DND-41 (cell line): ENCODE results near the gene SEMA3B.
A peak's percentile ranks its signal among the peaks of the same experiment; 100 is the strongest.

Experiments
- ATAC-seq: fragments of 200-7000 bp; cut with Tn5 transposase; 3 replicates; pipeline ENCODE4 v1.9.1; 2021; ENCODE audit warnings: low read depth; ENCODE audit not compliant: insufficient read depth
- DNase-seq: peaks from one replicate; pipeline ENCODE4 v3.0.0-alpha.2; 2020
- H2AFZ ChIP-seq: 2 replicates; pipeline ENCODE4 v1.6.0; 2012; ENCODE audit warnings: low read depth, low read length
- H3K27ac ChIP-seq: 2 replicates; pipeline ENCODE4 v1.5.1; 2012; ENCODE audit warnings: low read length, inconsistent platforms
- H3K27me3 ChIP-seq: fragments of 200-600 bp; sonication (generic); 2 replicates; pipeline ENCODE4 v1.6.0; 2012; ENCODE audit warnings: low read length, mild to moderate bottlenecking, inconsistent platforms; ENCODE audit not compliant: insufficient read depth, poor library complexity
- H3K36me3 ChIP-seq: 2 replicates; pipeline ENCODE4 v1.5.1; 2012; ENCODE audit warnings: low read length, inconsistent platforms; ENCODE audit not compliant: insufficient read depth
- H3K4me1 ChIP-seq: 2 replicates; pipeline ENCODE4 v1.5.1; 2012; ENCODE audit warnings: mild to moderate bottlenecking, low read length; ENCODE audit not compliant: insufficient read depth
- H3K4me2 ChIP-seq: 2 replicates; pipeline ENCODE4 v1.6.0; 2012; ENCODE audit warnings: mild to moderate bottlenecking, moderate library complexity, low read length, inconsistent platforms; ENCODE audit not compliant: insufficient read depth
- H3K4me3 ChIP-seq, 2 experiments: fragments of 200-600 bp in 1 of 2; shearing (Covaris generic) in 1 of 2; 2 replicates each; pipeline ENCODE4 v1.5.1; 2012 to 2016; ENCODE audit warnings: inconsistent platforms in 2 of 2, low read length in 2 of 2, mild to moderate bottlenecking in 2 of 2, low read depth in 1 of 2, moderate library complexity in 1 of 2
- H3K79me2 ChIP-seq: 2 replicates; pipeline ENCODE4 v1.6.0; 2012; ENCODE audit warnings: low read length, inconsistent platforms; ENCODE audit not compliant: insufficient read depth
- H3K9ac ChIP-seq: 2 replicates; pipeline ENCODE4 v1.6.0; 2012; ENCODE audit warnings: low read depth, mild to moderate bottlenecking, inconsistent platforms, low read length, moderate library complexity
- H3K9me3 ChIP-seq: 2 replicates; pipeline ENCODE4 v1.5.1; 2012; ENCODE audit warnings: low read length, moderate library complexity, mild to moderate bottlenecking, inconsistent platforms; ENCODE audit not compliant: insufficient read depth, severe bottlenecking
- H4K20me1 ChIP-seq: 2 replicates; pipeline ENCODE4 v1.6.0; 2012; ENCODE audit warnings: low read length; ENCODE audit not compliant: insufficient read depth
- EZH2 ChIP-seq: IDR thresholded peaks from 3 replicates; pipeline ENCODE4 v1.6.1; 2012; ENCODE audit warnings: borderline replicate concordance, low read depth, mild to moderate bottlenecking, moderate library complexity, low read length, inconsistent platforms; ENCODE audit not compliant: severe bottlenecking
- TF ChIP-seq, protein P1 (sequence below): IDR thresholded peaks from 2 replicates; pipeline ENCODE4 v1.5.1; 2012; ENCODE audit warnings: borderline replicate concordance, low read length, moderate library complexity, mild to moderate bottlenecking; ENCODE audit not compliant: poor library complexity, severe bottlenecking; ENCODE audit errors: extremely low read depth

SEMA3B gene

DNA sequence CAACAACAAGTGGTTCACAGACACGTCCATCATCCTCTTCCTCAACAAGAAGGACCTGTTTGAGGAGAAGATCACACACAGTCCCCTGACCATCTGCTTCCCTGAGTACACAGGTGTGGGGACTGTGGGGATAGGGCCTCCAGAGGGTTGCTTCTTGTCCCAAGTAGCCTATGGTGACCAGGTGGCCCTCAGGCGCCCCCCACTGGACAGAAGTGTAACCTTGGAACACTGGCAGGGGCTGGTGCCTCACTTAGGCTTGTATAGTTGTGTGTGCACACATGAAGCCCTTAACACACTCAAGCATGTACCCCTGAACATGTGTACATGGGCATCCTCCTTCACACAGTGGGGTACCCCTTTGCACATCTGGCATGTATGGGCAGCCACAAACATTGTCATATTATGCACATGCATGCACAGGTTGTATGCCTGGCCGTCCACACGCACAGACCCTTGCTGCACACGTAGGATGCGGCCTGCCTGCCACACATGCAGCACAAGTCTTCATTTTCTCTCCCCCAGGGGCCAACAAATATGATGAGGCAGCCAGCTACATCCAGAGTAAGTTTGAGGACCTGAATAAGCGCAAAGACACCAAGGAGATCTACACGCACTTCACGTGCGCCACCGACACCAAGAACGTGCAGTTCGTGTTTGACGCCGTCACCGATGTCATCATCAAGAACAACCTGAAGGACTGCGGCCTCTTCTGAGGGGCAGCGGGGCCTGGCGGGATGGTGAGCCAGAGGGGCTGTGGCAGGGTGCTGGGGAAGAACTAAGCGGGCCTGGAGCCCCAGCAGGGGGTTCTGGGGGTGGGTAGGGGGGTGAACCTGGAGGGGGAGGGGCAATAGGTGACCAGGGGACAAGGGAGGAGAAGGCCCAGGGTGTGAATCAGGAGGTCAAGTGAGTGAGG, 11.7 kb upstream of the SEMA3B start:
- Histone ChIP-seq H3K27me3 (no peaks in the 10 kb centered on the region), H3K9ac (no peak overlapping the region), H3K4me2 (no peak overlapping the region), H3K36me3 (peaks cover 57% of the 10 kb centered on the region), H3K79me2 (peaks cover 12% of the 10 kb centered on the region), H3K4me3 (no peak overlapping the region), H3K27ac (no peak overlapping the region), H3K9me3 (no peaks in the 10 kb centered on the region), H4K20me1 (peaks cover 41% of the 10 kb centered on the region), H3K4me1 (peaks cover 18% of the 10 kb centered on the region), H2AFZ (no peak overlapping the region)
- DNase-seq (peak; percentile 45), ATAC-seq (no peak)
- no peak for TF ChIP-seq EZH2
- TF ChIP-seq, protein P1, sequence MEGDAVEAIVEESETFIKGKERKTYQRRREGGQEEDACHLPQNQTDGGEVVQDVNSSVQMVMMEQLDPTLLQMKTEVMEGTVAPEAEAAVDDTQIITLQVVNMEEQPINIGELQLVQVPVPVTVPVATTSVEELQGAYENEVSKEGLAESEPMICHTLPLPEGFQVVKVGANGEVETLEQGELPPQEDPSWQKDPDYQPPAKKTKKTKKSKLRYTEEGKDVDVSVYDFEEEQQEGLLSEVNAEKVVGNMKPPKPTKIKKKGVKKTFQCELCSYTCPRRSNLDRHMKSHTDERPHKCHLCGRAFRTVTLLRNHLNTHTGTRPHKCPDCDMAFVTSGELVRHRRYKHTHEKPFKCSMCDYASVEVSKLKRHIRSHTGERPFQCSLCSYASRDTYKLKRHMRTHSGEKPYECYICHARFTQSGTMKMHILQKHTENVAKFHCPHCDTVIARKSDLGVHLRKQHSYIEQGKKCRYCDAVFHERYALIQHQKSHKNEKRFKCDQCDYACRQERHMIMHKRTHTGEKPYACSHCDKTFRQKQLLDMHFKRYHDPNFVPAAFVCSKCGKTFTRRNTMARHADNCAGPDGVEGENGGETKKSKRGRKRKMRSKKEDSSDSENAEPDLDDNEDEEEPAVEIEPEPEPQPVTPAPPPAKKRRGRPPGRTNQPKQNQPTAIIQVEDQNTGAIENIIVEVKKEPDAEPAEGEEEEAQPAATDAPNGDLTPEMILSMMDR = peak; percentile 66

- Histone ChIP-seq H3K27ac (no peak overlapping the region), H3K4me3 (no peak overlapping the region), H3K9me3 (no peaks in the 10 kb centered on the region), H2AFZ (no peak overlapping the region), H3K79me2 (peaks cover 5% of the 10 kb centered on the region; the same call in 1 of the 2 replicates), H3K36me3 (peaks cover 48% of the 10 kb centered on the region), H3K9ac (no peak overlapping the region), H3K4me1 (peaks cover 18% of the 10 kb centered on the region), H3K4me2 (no peak overlapping the region), H3K27me3 (no peaks in the 10 kb centered on the region), H4K20me1 (peaks cover 32% of the 10 kb centered on the region)
- TF ChIP-seq, protein P1 = no peak
- ATAC-seq = no peak
- DNase-seq = no peak
Observed at GRCh38 chr3:50258029-50258680, 10.8 kb upstream of the SEMA3B start.

DNA sequence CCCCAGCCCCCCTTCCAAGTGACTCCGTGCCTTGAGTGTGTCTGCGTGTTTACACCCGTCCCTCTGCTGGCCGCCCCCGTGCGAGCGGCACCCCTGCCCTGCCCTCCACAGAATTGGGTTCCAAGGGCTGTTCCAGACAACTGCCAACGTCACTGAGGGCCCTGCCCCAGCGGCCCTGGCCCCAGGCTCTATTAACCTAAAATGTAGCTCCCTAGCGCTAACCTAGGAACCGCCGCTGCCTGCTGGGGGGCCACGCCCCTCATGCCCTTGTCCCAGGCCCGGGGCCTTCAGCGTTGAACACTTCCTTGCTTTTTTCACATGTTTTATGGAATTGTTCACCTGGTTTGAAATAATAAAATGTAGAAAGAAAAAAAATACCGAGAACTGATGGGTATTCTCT, 10.0 kb upstream of the SEMA3B start:
- no peak overlapping the region for H3K27ac ChIP-seq

More for the DNA sequence above, 10.0 kb upstream of the SEMA3B start:
- no peak overlapping the region for H3K4me2 ChIP-seq
- peaks cover 27% of the 10 kb centered on the region for H4K20me1 ChIP-seq
- H3K9ac ChIP-seq = no peak overlapping the region
- no peak overlapping the region for H2AFZ ChIP-seq
- no peak for ATAC-seq
- H3K36me3 ChIP-seq = peaks cover 40% of the 10 kb centered on the region
- 0 out of 2 replicates have a peak, but pooled peaks cover 2% of the 10 kb centered on the region for H3K79me2 ChIP-seq
- no peaks in the 10 kb centered on the region for H3K27me3 ChIP-seq
- DNase-seq = no peak
- TF ChIP-seq, protein P1 = peak; percentile 22
- no peak for TF ChIP-seq EZH2
- H3K4me3 ChIP-seq = no peak overlapping the region
- no peaks in the 10 kb centered on the region for H3K9me3 ChIP-seq
- peaks cover 18% of the 10 kb centered on the region for H3K4me1 ChIP-seq
